IPS-18a (cell line): ENCODE results near the gene BCAM.

ENCODE experiments used
- H3K27ac ChIP-seq: one replicate; pipeline ENCODE4 v1.5.1; 2013; ENCODE audit warnings: low read length
- H3K27me3 ChIP-seq: one replicate; pipeline ENCODE4 v1.6.1; 2013; ENCODE audit warnings: mild to moderate bottlenecking, low read length; ENCODE audit not compliant: control insufficient read depth, insufficient read depth
- H3K36me3 ChIP-seq: one replicate; pipeline ENCODE4 v1.6.1; 2013; ENCODE audit warnings: low read depth, low read length; ENCODE audit not compliant: control insufficient read depth
- H3K4me1 ChIP-seq: one replicate; pipeline ENCODE4 v1.6.1; 2013; ENCODE audit warnings: low read depth, low read length; ENCODE audit not compliant: control insufficient read depth
- H3K4me3 ChIP-seq: one replicate; pipeline ENCODE4 v1.5.1; 2013; ENCODE audit warnings: low read length
- H3K9ac ChIP-seq: one replicate; pipeline ENCODE4 v1.6.1; 2013; ENCODE audit warnings: mild to moderate bottlenecking, low read length, moderate library complexity
- H3K9me3 ChIP-seq: one replicate; pipeline ENCODE4 v1.6.1; 2013; ENCODE audit warnings: low read depth, low read length; ENCODE audit not compliant: control insufficient read depth

BCAM gene

DNA sequence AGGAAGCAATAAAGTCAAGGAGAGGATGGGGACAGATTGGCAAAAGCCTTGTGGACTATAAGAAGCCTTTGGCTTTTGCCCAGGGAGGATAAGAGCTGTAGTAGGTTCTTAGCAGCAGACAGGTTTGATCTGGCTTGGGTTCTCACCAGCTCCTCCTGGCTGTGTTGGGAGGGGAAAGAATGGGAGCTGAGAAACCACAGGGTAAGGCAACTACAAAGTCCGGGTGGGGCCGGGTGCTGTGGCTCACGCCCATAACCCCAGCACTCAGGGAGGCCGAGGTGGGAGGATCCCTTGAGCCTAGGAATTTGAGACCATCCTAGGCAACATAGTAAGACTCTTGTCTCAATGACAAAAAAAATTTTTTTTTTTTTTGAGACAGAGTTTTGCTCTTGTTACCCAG, 57.8 kb downstream of the BCAM start:
- Histone ChIP-seq H3K4me3 (no peak overlapping the region), H3K27ac (no peak overlapping the region), H3K9me3 (no peaks in the 10 kb centered on the region), H3K9ac (no peak overlapping the region), H3K36me3 (peaks cover 29% of the 10 kb centered on the region), H3K4me1 (no peaks in the 10 kb centered on the region), H3K27me3 (no peaks in the 10 kb centered on the region)

DNA sequence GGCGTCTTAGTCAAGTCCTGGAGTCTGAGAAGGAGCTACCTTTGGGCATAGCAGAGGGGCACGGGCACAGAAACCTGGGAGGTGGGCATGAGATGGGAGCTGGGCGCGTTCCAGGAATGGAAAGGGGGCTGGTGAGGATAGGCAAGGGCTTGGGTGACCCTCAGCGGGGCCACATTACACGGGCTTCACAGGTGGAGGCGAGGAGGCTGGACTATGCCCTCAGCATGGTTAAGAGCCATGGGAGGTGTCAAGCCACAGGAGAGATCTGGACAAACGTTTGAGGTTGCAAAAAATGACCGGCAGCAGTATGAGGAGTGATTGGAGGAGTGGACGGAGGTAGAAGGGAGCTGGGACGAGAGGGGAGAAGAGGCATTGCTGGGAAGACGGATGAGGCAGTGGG, 58.7 kb downstream of the BCAM start:
- no peaks in the 10 kb centered on the region for H3K4me1 ChIP-seq
- no peak overlapping the region for H3K4me3 ChIP-seq
- H3K27me3 ChIP-seq, result no peaks in the 10 kb centered on the region
- H3K9me3 ChIP-seq, result no peaks in the 10 kb centered on the region
- H3K27ac ChIP-seq, result no peak overlapping the region
- no peak overlapping the region for H3K9ac ChIP-seq
- peaks cover 39% of the 10 kb centered on the region for H3K36me3 ChIP-seq

- Histone ChIP-seq H3K36me3 (peaks cover 57% of the 10 kb centered on the region), H3K9ac (no peak overlapping the region), H3K27me3 (no peaks in the 10 kb centered on the region), H3K4me3 (no peak overlapping the region), H3K9me3 (no peaks in the 10 kb centered on the region), H3K27ac (no peak overlapping the region), H3K4me1 (no peaks in the 10 kb centered on the region)
Measured at GRCh38 chr19:44869733-44870470, 61.0 kb downstream of the BCAM start.
